Measurements from ENCODE around the gene KCNQ1. TPM values are rescaled to one million over a fixed set of nuclear protein-coding genes. Genes with fewer than 3 reads are reported as not detected.

Gene KCNQ1
- total RNA-seq, 1 experiment from 2014 or later = 2.3 TPM

DNA sequence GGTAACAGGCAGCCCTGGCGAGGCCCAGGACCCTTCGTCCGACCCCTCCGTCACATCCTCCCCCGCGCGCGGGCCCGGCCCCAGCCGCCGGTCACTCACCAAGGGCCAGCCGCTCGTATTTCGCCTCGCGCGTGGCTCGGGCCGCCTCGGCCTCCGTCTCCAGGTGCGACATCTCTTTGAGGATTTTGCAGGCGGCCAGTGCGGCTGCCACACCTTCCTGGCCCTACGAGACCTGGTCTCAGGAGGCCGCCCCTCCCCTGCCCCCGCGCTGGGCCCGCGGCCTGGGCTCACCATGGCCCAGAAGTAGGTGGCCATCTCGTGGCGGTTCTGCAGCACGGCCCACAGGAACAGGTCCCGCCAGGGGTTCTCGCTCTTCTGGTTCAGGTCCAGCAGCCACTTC is 30.2 kb upstream of the KCNQ1 start:
- no peak overlapping the region for H3K9ac ChIP-seq (ENCODE audit: extremely low read depth, insufficient read length, low read length)
- no peaks in the 10 kb centered on the region for H3K4me1 Mint-ChIP-seq
- H4K20me1 ChIP-seq (ENCODE audit: control insufficient read depth, insufficient read depth, insufficient read length) = no peaks in the 10 kb centered on the region
- H3K27me3 Mint-ChIP-seq (ENCODE audit: low read depth) = peaks cover 5% of the 10 kb centered on the region
- H3T11ph ChIP-seq (ENCODE audit: low read length) = no peak overlapping the region
- no peak overlapping the region for H3K23ac ChIP-seq (ENCODE audit: insufficient read length, low read depth, low read length)
- H3K4ac ChIP-seq (ENCODE audit: low read depth, low read length) = no peak overlapping the region
- H2AFZ ChIP-seq (ENCODE audit: low read length) = no peak overlapping the region
- DNase-seq = no peak
- H3K9me3 Mint-ChIP-seq = no peaks in the 10 kb centered on the region
- no CpG with 5 or more reads among the region's 35 CpGs for WGBS (ENCODE audit: extremely low coverage, insufficient read length, low lambda C conversion rate)
- TF ChIP-seq CTCF (conservative IDR thresholded peaks at IDR 0.05) = no peak
- H4K91ac ChIP-seq (ENCODE audit: insufficient read length, low read depth, low read length) = no peak overlapping the region
- no peak overlapping the region for H3K14ac ChIP-seq (ENCODE audit: insufficient read depth, low read length)
- no peak overlapping the region for H3K18ac ChIP-seq (ENCODE audit: insufficient read length, low read depth, low read length)
- H3K23me2 ChIP-seq (ENCODE audit: insufficient read length, low read depth, low read length, poor library complexity, severe bottlenecking) = no peaks in the 10 kb centered on the region
- H3K4me2 ChIP-seq (ENCODE audit: insufficient read depth, insufficient read length, low read length) = no peak overlapping the region
- H3K36me3 Mint-ChIP-seq (ENCODE audit: insufficient read depth in 1 of 3, low read depth in 3 of 3) = no peaks in the 10 kb centered on the region
- no peak overlapping the region for H3K27ac ChIP-seq (ENCODE audit: insufficient read length, low read depth, low read length)
- no peaks in the 10 kb centered on the region for H3K79me1 ChIP-seq (ENCODE audit: insufficient read depth, low read depth, low read length, poor library complexity, severe bottlenecking)
- no peaks in the 10 kb centered on the region for H3K9me3 ChIP-seq (ENCODE audit: control insufficient read depth, low read depth, low read length)
- no peak overlapping the region for H2BK12ac ChIP-seq (ENCODE audit: insufficient read length, low read depth, low read length)
- H4K8ac ChIP-seq (replicated peaks; ENCODE audit: insufficient read length, low read depth, low read length) = no peak overlapping the region
- H2AK5ac ChIP-seq (ENCODE audit: insufficient read length, low read length) = no peak overlapping the region
- H3K4me3 Mint-ChIP-seq = no peak overlapping the region
- H3K27ac Mint-ChIP-seq = no peak overlapping the region
- no peak overlapping the region for H2BK20ac ChIP-seq (ENCODE audit: low read depth, low read length, poor library complexity, severe bottlenecking)
- no peaks in the 10 kb centered on the region for H3K79me2 ChIP-seq (ENCODE audit: insufficient read depth, low read length)
- no peak overlapping the region for H2BK5ac ChIP-seq (ENCODE audit: insufficient read length, low read length)
- no peak overlapping the region for H2BK120ac ChIP-seq (ENCODE audit: low read depth, low read length, poor library complexity, severe bottlenecking)
- no peaks in the 10 kb centered on the region for H3K27me3 ChIP-seq (ENCODE audit: insufficient read depth, low read length)
- H4K5ac ChIP-seq (ENCODE audit: insufficient read length, low read depth, low read length) = no peak overlapping the region
- no peaks in the 10 kb centered on the region for H3K4me1 ChIP-seq (ENCODE audit: insufficient read depth, low read length)
- no peak overlapping the region for H2BK15ac ChIP-seq (ENCODE audit: low read depth, low read length)
- H3K56ac ChIP-seq (ENCODE audit: insufficient read length, low read depth, low read length) = no peak overlapping the region

Measured in H9 (cell line).